H1 (cell line): ENCODE measurements around the gene CACNA1A.

Experiments used
- CHD2 ChIP-seq: IDR thresholded peaks from 2 replicates; pipeline ENCODE4 v1.6.1; 2012; ENCODE audit warnings: low read length, improper control_type of control experiment
- JUN ChIP-seq: IDR thresholded peaks from 2 replicates; pipeline ENCODE4 v1.6.1; 2011; ENCODE audit warnings: low read depth, mild to moderate bottlenecking, improper control_type of control experiment, low read length
- TF ChIP-seq, protein P1 (sequence below), 3 experiments: IDR thresholded peaks; 1 replicate in 2 of 3; 2 replicates in 1 of 3; pipeline versions ENCODE4 v1.5.1 to v1.6.1; 2011; ENCODE audit warnings: low read length in 3 of 3, mild to moderate bottlenecking in 3 of 3, inconsistent platforms in 2 of 3, low read depth in 1 of 3, moderate library complexity in 1 of 3; ENCODE audit not compliant: insufficient read depth in 1 of 3; ENCODE audit errors: control extremely low read depth in 1 of 3
- TF ChIP-seq, protein P2 (sequence below): IDR thresholded peaks from 2 replicates; pipeline ENCODE4 v1.6.1; 2012; ENCODE audit warnings: inconsistent platforms

DNA sequence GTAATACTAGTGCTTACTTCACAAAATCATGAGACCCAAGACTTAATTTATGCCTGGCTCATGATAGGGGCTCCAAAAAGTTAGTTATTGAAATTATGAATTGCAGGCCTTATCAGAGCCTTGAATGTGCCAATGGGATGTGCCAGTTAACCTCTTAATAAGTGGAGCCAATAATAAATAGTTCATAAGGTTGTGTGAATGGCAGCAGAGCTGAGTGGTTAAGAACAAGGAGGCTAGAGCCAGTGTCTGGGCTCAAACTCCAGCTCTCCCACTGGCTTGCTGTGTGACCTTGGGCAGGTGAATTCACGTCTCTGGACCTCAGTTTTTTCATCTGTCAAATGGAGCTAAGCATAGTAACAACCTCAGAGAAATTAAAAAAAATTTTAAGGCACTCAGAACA lies 222.4 kb downstream of the CACNA1A start:
- no peak for TF ChIP-seq CHD2
- TF ChIP-seq, protein P1, sequence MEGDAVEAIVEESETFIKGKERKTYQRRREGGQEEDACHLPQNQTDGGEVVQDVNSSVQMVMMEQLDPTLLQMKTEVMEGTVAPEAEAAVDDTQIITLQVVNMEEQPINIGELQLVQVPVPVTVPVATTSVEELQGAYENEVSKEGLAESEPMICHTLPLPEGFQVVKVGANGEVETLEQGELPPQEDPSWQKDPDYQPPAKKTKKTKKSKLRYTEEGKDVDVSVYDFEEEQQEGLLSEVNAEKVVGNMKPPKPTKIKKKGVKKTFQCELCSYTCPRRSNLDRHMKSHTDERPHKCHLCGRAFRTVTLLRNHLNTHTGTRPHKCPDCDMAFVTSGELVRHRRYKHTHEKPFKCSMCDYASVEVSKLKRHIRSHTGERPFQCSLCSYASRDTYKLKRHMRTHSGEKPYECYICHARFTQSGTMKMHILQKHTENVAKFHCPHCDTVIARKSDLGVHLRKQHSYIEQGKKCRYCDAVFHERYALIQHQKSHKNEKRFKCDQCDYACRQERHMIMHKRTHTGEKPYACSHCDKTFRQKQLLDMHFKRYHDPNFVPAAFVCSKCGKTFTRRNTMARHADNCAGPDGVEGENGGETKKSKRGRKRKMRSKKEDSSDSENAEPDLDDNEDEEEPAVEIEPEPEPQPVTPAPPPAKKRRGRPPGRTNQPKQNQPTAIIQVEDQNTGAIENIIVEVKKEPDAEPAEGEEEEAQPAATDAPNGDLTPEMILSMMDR (IDR thresholded peaks at IDR 0.05; ENCODE audit: control extremely low read depth in 1 of 3, insufficient read depth in 1 of 3, low read depth in 1 of 3, low read length in 3 of 3), result no peak
- TF ChIP-seq JUN, result no peak
- TF ChIP-seq, protein P2, sequence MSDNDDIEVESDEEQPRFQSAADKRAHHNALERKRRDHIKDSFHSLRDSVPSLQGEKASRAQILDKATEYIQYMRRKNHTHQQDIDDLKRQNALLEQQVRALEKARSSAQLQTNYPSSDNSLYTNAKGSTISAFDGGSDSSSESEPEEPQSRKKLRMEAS, result no peak
